ENCODE measurements around the gene HTR4. TPM values are rescaled to one million over a fixed set of nuclear protein-coding genes. Genes with fewer than 3 reads are reported as not detected.

Gene HTR4
- total and polyA plus RNA-seq, 2 of the 4 experiments (the other 2 are of a cell fraction): not detected

DNA sequence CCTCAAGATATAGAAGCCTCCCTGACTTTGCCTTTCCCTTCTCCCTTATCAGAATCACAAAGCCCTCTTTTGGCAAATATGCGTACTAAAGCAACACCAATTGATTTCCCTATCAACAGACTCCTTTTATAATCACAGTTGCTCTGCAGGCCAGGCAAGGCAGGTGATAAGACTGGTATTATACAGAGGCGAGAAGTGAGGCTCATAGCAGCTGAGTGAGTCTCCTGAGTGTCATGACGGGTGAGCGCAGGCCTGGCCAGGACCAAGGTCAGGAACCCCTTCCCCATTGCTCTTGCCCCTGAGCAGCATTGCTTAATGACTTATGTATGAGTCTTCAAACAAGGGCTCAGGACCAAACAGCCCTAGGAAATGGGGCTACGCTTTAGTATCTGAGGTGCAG lies 199.8 kb downstream of the HTR4 start:
- dilution Hi-C loops (cut with HindIII; ENCODE audit: low sequenced_read_pairs, unreplicated experiment) (no loop called here), in situ Hi-C loops (cut with MboI; ENCODE audit: low sequenced_read_pairs) (no loop called here), intact Hi-C loops (cut with micrococcal nuclease) (no loop called here)
- Histone ChIP-seq H3K9me1 (ENCODE audit: insufficient read depth, low read length) (no peaks in the 10 kb centered on the region; the same call in 1 of the 2 replicates), H3K9me3 (ENCODE audit: control insufficient read depth, insufficient read depth, low read length) (no peaks in the 10 kb centered on the region), H3K18ac (ENCODE audit: low read depth, low read length) (no peak overlapping the region), H2AK9ac (replicated peaks; ENCODE audit: low read depth, low read length, poor library complexity) (no peak overlapping the region), H3K36me3 (ENCODE audit: control insufficient read depth, insufficient read depth, low read length) (no peaks in the 10 kb centered on the region), H2AK5ac (ENCODE audit: low read depth, low read length) (no peak overlapping the region), H2BK5ac (ENCODE audit: low read depth, low read length, poor library complexity, severe bottlenecking) (no peak overlapping the region), H4K5ac (ENCODE audit: low read depth, low read length) (no peak overlapping the region), H3K4me3 (ENCODE audit: insufficient read depth, low read depth, low read length) (no peak overlapping the region), H2BK20ac (ENCODE audit: low read depth, low read length) (no peak overlapping the region), H4K8ac (ENCODE audit: low read depth in 2 of 2, low read length in 2 of 2) (no peak overlapping the region), H2BK120ac (ENCODE audit: low read depth, low read length) (no peak overlapping the region), H2AFZ (replicated peaks; ENCODE audit: low read length, poor library complexity) (no peak overlapping the region), H4K20me1 (ENCODE audit: insufficient read depth, low read length) (no peaks in the 10 kb centered on the region), H3K14ac (replicated peaks; ENCODE audit: low read depth, low read length) (no peak overlapping the region), H3K27me3 (ENCODE audit: control insufficient read depth, insufficient read depth, low read length) (peaks cover 10% of the 10 kb centered on the region), H2BK15ac (ENCODE audit: low read depth, low read length) (no peak overlapping the region), H3K4me1 (ENCODE audit: control insufficient read depth, insufficient read depth, low read length) (no peaks in the 10 kb centered on the region), H4K91ac (ENCODE audit: insufficient read depth, low read depth, low read length) (no peak overlapping the region), H3K23ac (ENCODE audit: low read depth, low read length) (no peak overlapping the region), H3K56ac (ENCODE audit: extremely low read depth, insufficient read depth, low read length) (no peak overlapping the region), H3K27ac (ENCODE audit: insufficient read depth, low read length) (no peak overlapping the region), H3K79me1 (ENCODE audit: low read depth in 1 of 2, low read length in 2 of 2) (no peaks in the 10 kb centered on the region), H3K4me2 (ENCODE audit: low read depth, low read length) (no peak overlapping the region), H3K4ac (ENCODE audit: low read depth, low read length) (no peak overlapping the region), H3K9ac (ENCODE audit: low read depth, low read length) (no peak overlapping the region)
- ATAC-seq (ENCODE audit: low read depth) (no peak), DNase-seq (no peak)
- no peak for TF ChIP-seq RCOR1 (IDR thresholded peaks at IDR 0.05; ENCODE audit: insufficient replicate concordance, low read length)
- TF ChIP-seq, protein P1, sequence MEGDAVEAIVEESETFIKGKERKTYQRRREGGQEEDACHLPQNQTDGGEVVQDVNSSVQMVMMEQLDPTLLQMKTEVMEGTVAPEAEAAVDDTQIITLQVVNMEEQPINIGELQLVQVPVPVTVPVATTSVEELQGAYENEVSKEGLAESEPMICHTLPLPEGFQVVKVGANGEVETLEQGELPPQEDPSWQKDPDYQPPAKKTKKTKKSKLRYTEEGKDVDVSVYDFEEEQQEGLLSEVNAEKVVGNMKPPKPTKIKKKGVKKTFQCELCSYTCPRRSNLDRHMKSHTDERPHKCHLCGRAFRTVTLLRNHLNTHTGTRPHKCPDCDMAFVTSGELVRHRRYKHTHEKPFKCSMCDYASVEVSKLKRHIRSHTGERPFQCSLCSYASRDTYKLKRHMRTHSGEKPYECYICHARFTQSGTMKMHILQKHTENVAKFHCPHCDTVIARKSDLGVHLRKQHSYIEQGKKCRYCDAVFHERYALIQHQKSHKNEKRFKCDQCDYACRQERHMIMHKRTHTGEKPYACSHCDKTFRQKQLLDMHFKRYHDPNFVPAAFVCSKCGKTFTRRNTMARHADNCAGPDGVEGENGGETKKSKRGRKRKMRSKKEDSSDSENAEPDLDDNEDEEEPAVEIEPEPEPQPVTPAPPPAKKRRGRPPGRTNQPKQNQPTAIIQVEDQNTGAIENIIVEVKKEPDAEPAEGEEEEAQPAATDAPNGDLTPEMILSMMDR (conservative IDR thresholded peaks at IDR 0.05; ENCODE audit: low read depth, low read length): no peak
- TF ChIP-seq RAD21 (IDR thresholded peaks at IDR 0.05; ENCODE audit: low read length): no peak
- no peak for TF ChIP-seq POLR2A (IDR thresholded peaks at IDR 0.05; ENCODE audit: low read depth, low read length)
- BruUV-seq (replicated peaks): no TSS peak
- CTCF ChIA-PET: interaction anchor here (2.4 kb wide), 1 partner anchor 276 kb away, joined by 8 read pairs; no protein-coding TSS in a partner anchor
- POLR2A ChIA-PET (ENCODE audit: unreplicated experiment): no interaction called here
- WGBS, 2 experiments (ENCODE audit: extremely low coverage in 2 of 2, insufficient read length in 1 of 2): no CpG with 5 or more reads among the region's 5 CpGs

All from IMR-90 (cell line).